PC-9 (cell line): ENCODE results near the gene DNAH6. TPM values are rescaled to one million over a fixed set of nuclear protein-coding genes. Genes with fewer than 3 reads are reported as not detected.

ENCODE experiments used
- BruUV-seq: library from RNA; stranded (reverse); fragments of 400-500 nt; replicated peaks from 2 replicates; lab custom pipeline; 2021; lab: Mats Ljungman, UMichigan
- CTCF ChIA-PET: fragments of 300-600 bp; sonication (Branson Sonifier 250); formaldehyde crosslinking; loops from one replicate; lab custom pipeline; 2022; ENCODE audit warnings: antibody characterized with exemption; lab: Charles Lee
- POLR2A ChIA-PET: fragments of 300-600 bp; sonication (Branson Sonifier 250); formaldehyde crosslinking; loops from one replicate; lab custom pipeline; 2022; ENCODE audit warnings: antibody characterized with exemption; ENCODE audit not compliant: unreplicated experiment; lab: Charles Lee
- DNase-seq, 2 experiments: peaks; one replicate each; pipeline versions ENCODE4 v3.0.0 to v3.0.0-alpha.2; 2015 to 2022; ENCODE audit warnings: mixed read lengths in 1 of 2
- H2AFZ ChIP-seq: fragments of 200-600 bp; sonication (generic); 2 replicates; pipeline ENCODE4 v1.8.1; 2017; ENCODE audit warnings: antibody characterized with exemption
- H3F3A ChIP-seq: fragments of 200-600 bp; sonication (generic); 2 replicates; pipeline ENCODE4 v1.8.1; 2017; ENCODE audit warnings: antibody characterized with exemption, mild to moderate bottlenecking, low read depth; ENCODE audit not compliant: insufficient read depth
- H3K27ac ChIP-seq: fragments of 200-600 bp; sonication (generic); 2 replicates; pipeline ENCODE4 v1.6.1; 2016; ENCODE audit warnings: mixed run types
- H3K27me3 ChIP-seq: fragments of 200-600 bp; sonication (generic); 2 replicates; pipeline ENCODE4 v1.6.1; 2016; ENCODE audit warnings: low read depth, mixed run types; ENCODE audit not compliant: insufficient read depth
- H3K36me3 ChIP-seq: fragments of 200-600 bp; sonication (generic); 2 replicates; pipeline ENCODE4 v1.6.1; 2016; ENCODE audit warnings: low read depth, mixed run types
- H3K4me1 ChIP-seq: fragments of 200-600 bp; sonication (generic); replicated peaks from 2 replicates; pipeline ENCODE4 v1.6.1; 2016; ENCODE audit warnings: mixed run types; ENCODE audit not compliant: insufficient read depth
- H3K4me2 ChIP-seq: fragments of 200-600 bp; sonication (generic); 2 replicates; pipeline ENCODE4 v1.6.1; 2017; ENCODE audit warnings: mixed run types
- H3K4me3 ChIP-seq: fragments of 200-600 bp; sonication (generic); 2 replicates; pipeline ENCODE4 v1.6.1; 2016; ENCODE audit warnings: mixed run types
- H3K79me2 ChIP-seq: fragments of 200-600 bp; sonication (generic); 2 replicates; pipeline ENCODE4 v1.6.1; 2017; ENCODE audit warnings: low read depth, mixed run types
- H3K9me2 ChIP-seq: fragments of 200-600 bp; sonication (generic); 2 replicates; pipeline ENCODE4 v1.8.1; 2017; ENCODE audit warnings: mild to moderate bottlenecking; ENCODE audit not compliant: insufficient read depth
- H3K9me3 ChIP-seq: fragments of 200-600 bp; sonication (generic); 2 replicates; pipeline ENCODE4 v1.8.1; 2016; ENCODE audit warnings: low read depth; ENCODE audit not compliant: insufficient read depth
- H4K20me1 ChIP-seq: fragments of 200-600 bp; sonication (generic); 2 replicates; pipeline ENCODE4 v1.8.1; 2017; ENCODE audit not compliant: insufficient read depth
- EZH2 ChIP-seq: fragments of 200-600 bp; sonication (generic); IDR thresholded peaks from 2 replicates; pipeline ENCODE4 v1.8.0; 2017; ENCODE audit warnings: antibody characterized with exemption, low read depth
- intact Hi-C: fragments of 100-400 bp; cut with micrococcal nuclease; formaldehyde crosslinking; loops from one replicate; pipeline ENCODE4 v1.10.0; 2022; ENCODE audit not compliant: unreplicated experiment
- total RNA-seq: library from RNA; stranded (reverse); gene quantifications from 2 replicates; pipeline ENCODE4 v1.2.3, GENCODE V29; 2021
- TF ChIP-seq, protein P1 (sequence below): fragments of 200-600 bp; sonication (generic); conservative IDR thresholded peaks from 2 replicates; pipeline ENCODE4 v1.6.1; 2017; ENCODE audit warnings: mixed run types, antibody characterized with exemption, mild to moderate bottlenecking, moderate library complexity

Gene DNAH6
- total RNA-seq, 1 experiment from 2014 or later = not detected

- no peaks in the 10 kb centered on the region for H4K20me1 ChIP-seq
- DNase-seq = no peak
- H2AFZ ChIP-seq = no peak overlapping the region
- H3K27ac ChIP-seq = no peak overlapping the region
- H3K36me3 ChIP-seq = no peaks in the 10 kb centered on the region
- H3K9me2 ChIP-seq = no peaks in the 10 kb centered on the region
- 0 out of 2 replicates have a peak, but pooled peaks cover 4% of the 10 kb centered on the region for H3K27me3 ChIP-seq
- no TSS peak for BruUV-seq
- no peak overlapping the region for H3K4me2 ChIP-seq
- H3K9me3 ChIP-seq = no peaks in the 10 kb centered on the region; the same call in 1 of the 2 replicates
- CTCF ChIA-PET = no interaction called here
- H3K79me2 ChIP-seq = no peaks in the 10 kb centered on the region
- POLR2A ChIA-PET = no interaction called here
- no peak overlapping the region for H3K4me3 ChIP-seq
- no peaks in the 10 kb centered on the region for H3F3A ChIP-seq
- intact Hi-C loops = no loop called here
- H3K4me1 ChIP-seq = no peaks in the 10 kb centered on the region
- no peak for TF ChIP-seq EZH2
- TF ChIP-seq, protein P1, sequence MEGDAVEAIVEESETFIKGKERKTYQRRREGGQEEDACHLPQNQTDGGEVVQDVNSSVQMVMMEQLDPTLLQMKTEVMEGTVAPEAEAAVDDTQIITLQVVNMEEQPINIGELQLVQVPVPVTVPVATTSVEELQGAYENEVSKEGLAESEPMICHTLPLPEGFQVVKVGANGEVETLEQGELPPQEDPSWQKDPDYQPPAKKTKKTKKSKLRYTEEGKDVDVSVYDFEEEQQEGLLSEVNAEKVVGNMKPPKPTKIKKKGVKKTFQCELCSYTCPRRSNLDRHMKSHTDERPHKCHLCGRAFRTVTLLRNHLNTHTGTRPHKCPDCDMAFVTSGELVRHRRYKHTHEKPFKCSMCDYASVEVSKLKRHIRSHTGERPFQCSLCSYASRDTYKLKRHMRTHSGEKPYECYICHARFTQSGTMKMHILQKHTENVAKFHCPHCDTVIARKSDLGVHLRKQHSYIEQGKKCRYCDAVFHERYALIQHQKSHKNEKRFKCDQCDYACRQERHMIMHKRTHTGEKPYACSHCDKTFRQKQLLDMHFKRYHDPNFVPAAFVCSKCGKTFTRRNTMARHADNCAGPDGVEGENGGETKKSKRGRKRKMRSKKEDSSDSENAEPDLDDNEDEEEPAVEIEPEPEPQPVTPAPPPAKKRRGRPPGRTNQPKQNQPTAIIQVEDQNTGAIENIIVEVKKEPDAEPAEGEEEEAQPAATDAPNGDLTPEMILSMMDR = no peak
Observed at GRCh38 chr2:84613082-84613481, 96.8 kb downstream of the DNAH6 start.

- no peaks in the 10 kb centered on the region for H4K20me1 ChIP-seq
- H3K4me3 ChIP-seq = no peak overlapping the region
- H3K9me3 ChIP-seq = no peaks in the 10 kb centered on the region
- H3K27ac ChIP-seq = no peak overlapping the region
- intact Hi-C loops = no loop called here
- H3K4me2 ChIP-seq = no peak overlapping the region
- no peak for TF ChIP-seq EZH2
- TF ChIP-seq, protein P1 = no peak
- no peaks in the 10 kb centered on the region for H3K36me3 ChIP-seq
- DNase-seq = no peak
- CTCF ChIA-PET = no interaction called here
- H3K79me2 ChIP-seq = no peaks in the 10 kb centered on the region
- H3K27me3 ChIP-seq = 0 out of 2 replicates have a peak, but pooled peaks cover 4% of the 10 kb centered on the region
- H3K9me2 ChIP-seq = no peaks in the 10 kb centered on the region; the same call in 1 of the 2 replicates
- POLR2A ChIA-PET = no interaction called here
- H3F3A ChIP-seq = no peaks in the 10 kb centered on the region
- no peak overlapping the region for H2AFZ ChIP-seq
- H3K4me1 ChIP-seq = no peaks in the 10 kb centered on the region
- no TSS peak for BruUV-seq
Observed at GRCh38 chr2:84619794-84620371, 103.6 kb downstream of the DNAH6 start.

- 0 out of 2 replicates have a peak, but pooled peaks cover 4% of the 10 kb centered on the region for H3K27me3 ChIP-seq
- H4K20me1 ChIP-seq = no peaks in the 10 kb centered on the region
- H3F3A ChIP-seq = no peaks in the 10 kb centered on the region
- H3K9me3 ChIP-seq = no peaks in the 10 kb centered on the region
- ChIA-PET CTCF (no interaction called here), POLR2A (no interaction called here)
- TF ChIP-seq EZH2 = no peak
- TF ChIP-seq, protein P1 = no peak
- DNase-seq = no peak
- H3K4me3 ChIP-seq = no peak overlapping the region
- intact Hi-C loops = no loop called here
- H3K9me2 ChIP-seq = no peaks in the 10 kb centered on the region
- no peak overlapping the region for H3K27ac ChIP-seq
- BruUV-seq = no TSS peak
- H3K4me1 ChIP-seq = no peaks in the 10 kb centered on the region
- no peaks in the 10 kb centered on the region for H3K36me3 ChIP-seq
- no peak overlapping the region for H3K4me2 ChIP-seq
- H2AFZ ChIP-seq = no peak overlapping the region
- H3K79me2 ChIP-seq = no peaks in the 10 kb centered on the region
Observed at GRCh38 chr2:84628486-84628885, 112.2 kb downstream of the DNAH6 start.
